ENCODE data around the gene EXOC2.
"Not testable (repeated sequence)": the region's sequence is repeated elsewhere in the genome, so short reads cannot be mapped to it uniquely, and the experiment has no call there.

EXOC2 gene

GRCh38 chr6:708237-708598 lies 15.3 kb upstream of the EXOC2 start:
- no peak for DNase-seq

GRCh38 chr6:707576-708236 lies 14.8 kb upstream of the EXOC2 start:
- no peak for DNase-seq

GRCh38 chr6:706819-707381 lies 14.0 kb upstream of the EXOC2 start:
- DNase-seq: no peak

- no peak for DNase-seq
These were observed 13.2 kb upstream of the EXOC2 start for GRCh38 chr6:706146-706545.

- no peak for DNase-seq
These were observed 12.1 kb upstream of the EXOC2 start for GRCh38 chr6:705047-705446.

DNA sequence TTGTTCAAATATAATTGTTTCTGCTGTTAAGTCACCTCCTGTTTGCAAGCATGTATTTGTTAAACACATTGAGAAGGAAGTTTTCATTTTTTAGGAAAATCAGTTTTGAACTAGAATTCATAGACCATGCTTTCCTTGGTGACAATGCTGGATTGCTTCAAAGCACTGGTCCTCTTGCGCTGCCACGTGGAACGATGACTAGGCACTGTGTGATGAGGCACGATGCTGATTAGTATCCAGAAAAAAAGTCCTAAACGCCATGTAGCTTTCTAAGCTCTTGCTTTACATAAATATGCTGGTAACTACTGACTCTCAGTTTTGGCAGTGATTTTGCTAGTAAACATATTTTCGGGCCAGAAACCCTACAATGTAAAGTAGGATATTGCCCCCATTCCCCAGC lies 11.1 kb upstream of the EXOC2 start:
- no peak for DNase-seq

DNA sequence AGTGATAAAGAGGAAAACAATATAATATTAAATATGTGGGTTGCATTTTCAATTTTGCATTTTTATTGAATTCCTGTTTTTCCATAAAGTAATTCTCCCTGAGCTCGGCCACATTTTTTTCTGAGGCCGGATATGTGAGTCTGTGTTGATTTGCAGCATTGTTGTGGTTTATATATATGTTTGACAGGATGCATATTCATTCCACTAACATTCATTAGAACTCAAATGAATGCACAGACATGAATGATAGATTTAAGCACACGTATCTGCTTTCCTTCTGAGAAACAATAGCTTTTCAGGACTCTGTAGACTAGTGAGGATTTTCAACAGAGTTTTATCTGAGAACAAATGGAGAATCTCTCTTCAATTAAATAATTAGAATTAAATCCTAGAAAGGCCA lies 10.6 kb upstream of the EXOC2 start:
- DNase-seq: no peak

DNA sequence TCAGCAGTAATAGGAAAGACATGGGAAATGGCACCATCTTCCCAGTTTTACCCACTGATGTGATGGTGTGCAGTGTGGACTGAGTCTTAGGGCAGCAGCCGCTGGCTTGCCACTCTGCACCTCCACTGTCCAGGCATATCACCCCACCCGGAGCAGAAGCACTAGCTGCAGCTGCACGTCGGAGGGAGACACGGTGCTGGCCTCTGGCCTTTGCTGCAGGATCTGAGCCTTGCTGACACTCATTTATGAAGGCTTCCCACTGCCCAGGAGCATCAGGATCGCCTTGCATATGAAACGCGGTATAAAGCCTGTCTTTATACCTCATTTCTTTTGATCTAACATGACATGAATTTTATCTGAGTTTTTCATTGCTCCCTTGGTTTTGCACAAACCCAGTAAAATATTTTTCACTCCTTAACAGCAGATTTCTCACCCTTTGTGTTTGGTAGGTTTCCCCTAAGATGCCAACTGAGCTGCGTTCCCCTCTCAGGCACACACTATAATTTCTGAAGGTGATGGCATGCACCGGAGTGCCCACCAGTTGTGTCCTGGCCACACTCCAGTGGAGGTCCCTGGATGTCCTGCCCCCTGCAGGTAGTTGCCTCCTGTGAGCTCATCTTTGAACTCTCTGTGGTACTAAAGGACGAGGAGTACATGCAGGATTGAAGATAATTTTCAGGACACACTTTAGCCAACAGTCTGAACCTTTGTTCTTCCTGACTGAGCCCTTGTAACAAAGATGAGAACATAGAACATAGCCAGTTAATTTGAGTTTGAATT lies 9.0 kb upstream of the EXOC2 start:
- DNase-seq: peak; percentile 53

DNA sequence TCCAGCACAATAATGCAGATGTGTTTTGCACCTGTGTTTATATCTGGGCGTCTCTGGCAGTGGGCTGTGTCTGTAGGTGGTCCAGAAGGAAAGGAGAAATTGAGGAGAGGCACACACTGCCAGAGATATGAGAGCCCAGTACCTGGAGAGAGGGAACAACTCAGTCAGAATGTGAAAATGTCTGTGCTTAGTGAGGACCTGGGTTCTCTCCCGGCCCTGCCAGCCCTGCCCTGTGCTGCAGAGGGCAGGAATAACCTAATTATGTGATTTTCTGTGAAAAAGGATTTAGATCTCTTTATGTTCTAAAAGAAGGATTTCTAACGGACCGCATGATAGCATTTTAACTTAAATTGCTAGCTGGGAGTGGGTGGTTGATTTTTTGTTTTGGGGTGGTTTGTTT lies 8.3 kb upstream of the EXOC2 start:
- no peak for DNase-seq

DNA sequence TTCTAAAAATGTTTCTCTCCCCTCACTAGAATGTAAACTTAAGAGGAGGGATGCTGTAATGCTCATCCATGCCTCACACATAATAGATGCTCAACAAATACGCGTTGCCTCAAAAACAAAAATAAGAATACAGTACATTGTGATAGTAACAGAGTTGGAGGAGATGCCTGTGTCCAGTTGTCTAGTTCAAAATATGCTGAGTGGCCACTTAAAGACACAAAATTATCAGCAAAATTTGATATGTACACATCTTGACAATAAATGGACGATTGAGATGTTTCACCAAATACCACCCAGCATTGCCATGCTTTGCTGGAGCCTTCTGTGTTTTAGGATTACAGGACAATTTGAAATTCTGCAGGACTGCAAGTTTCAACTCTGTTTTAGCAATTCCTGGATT lies 7.6 kb upstream of the EXOC2 start:
- no peak for DNase-seq

- no peak for DNase-seq
These were observed 6.4 kb upstream of the EXOC2 start for GRCh38 chr6:699319-699718.

- not testable (repeated sequence) for DNase-seq
These were observed 1.6 kb upstream of the EXOC2 start for GRCh38 chr6:694431-695126.

- DNase-seq: no peak
These were observed 727 bp upstream of the EXOC2 start for GRCh38 chr6:693723-694009.

- DNase-seq: peak; percentile 69
These were observed 535 bp downstream of the EXOC2 start for GRCh38 chr6:692356-692851.

- no peak for DNase-seq
These were observed 3.7 kb downstream of the EXOC2 start for GRCh38 chr6:689223-689622.

DNA sequence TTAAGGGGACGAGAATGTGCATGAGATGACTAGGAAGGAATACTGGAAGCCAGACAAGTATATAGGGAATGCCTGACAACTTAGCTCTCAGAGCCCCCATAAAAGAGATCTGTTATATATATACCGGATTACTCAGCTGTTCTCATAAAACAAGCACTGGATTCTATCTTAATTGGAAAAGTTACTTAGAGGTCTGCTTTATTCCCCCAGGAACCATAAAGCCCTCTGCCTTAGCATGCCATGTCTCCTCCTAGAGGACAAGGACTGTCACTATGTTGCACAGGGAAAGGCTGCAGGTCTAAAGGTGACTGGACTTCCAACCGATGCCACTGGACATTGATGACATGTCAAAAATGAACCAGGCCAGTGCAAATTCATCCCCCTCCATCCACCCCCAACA lies 6.4 kb downstream of the EXOC2 start:
- DNase-seq: no peak

- no peak for DNase-seq
These were observed 7.9 kb downstream of the EXOC2 start for GRCh38 chr6:684831-685636.

DNA sequence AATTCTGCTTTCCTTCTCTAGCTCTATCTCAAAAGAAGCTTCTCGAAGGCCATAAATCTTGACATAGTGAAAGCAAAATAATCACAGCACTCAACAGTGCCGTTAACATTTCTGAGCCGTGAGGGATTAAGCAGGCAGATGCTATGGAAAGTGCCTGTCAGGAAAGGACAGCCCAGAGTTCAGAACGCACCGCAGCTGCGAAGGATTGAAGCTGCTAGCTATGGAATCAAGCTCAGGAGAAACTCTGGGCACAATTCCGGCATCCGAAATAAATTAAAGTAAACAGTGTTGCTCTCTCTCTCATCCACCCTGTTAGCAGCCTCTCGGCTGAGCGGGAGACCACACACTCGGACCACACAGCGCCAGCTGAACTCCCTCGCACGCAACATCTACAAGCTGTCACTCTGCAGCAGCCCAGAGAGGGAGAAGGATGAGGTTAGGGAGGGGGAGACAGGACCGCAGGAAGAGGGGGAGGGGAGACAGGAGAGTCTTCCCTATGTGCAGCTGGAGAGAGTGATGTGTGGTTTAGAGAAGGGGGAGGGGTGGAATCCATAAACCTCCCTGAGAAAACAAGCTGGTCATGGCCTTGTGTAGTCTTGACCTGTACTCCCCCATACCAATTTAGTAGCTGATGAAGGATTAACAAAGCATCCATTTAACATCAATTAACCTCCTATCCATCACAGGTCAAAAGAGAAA lies 9.0 kb downstream of the EXOC2 start:
- DNase-seq: no peak

DNA sequence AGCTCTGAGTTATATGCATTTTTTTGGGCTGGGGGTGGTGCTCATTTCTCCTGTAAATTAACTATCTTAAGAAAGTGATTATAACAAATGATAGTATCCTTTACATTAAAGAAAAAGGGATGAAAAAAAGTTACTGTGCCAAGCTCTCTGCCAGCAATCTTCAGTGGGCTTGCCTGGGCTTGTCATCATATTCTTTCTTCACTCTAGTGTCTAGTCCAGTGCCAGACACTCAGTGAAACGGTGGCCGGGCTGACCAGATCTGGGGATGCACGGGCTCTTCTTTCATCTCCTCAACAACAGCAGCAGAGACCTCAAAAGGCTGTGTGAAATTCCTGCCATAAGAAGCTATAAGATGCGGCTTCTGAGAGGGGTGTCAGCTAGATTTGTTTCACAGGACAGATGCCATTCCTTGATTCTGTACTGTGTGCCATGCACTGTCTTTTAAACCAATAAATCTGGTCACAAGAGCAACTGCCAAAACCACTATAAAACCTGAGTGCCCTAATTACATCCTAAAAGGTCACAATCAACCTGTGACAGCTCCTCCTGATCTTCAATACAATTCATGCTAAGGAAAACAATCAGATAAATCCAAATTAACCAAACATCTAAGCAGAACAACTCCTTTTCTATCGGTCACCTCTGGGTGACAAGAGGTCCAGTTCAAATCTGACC lies 12.1 kb downstream of the EXOC2 start:
- DNase-seq: no peak

DNA sequence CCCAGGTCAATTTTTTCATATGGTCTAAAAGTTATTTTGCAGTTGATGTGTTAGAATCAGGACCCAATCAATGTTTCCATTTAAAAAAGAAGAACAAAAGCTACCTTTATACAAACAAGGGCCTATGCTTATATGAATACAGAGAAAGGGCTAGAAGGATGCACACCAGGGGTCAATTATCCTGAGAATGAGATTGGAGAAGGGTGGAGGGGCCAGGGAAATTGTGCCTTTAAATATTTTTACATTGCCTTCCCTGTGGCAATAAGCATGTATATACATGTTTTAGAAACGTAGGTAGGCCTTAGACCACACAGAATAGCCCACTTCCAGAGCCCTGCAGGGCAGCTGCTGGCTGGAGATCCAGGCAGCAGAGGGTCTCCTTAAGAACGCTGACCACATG lies 12.7 kb downstream of the EXOC2 start:
- DNase-seq: no peak

GRCh38 chr6:679282-679681 lies 13.7 kb downstream of the EXOC2 start:
- no peak for DNase-seq

- DNase-seq: no peak
These were observed 14.4 kb downstream of the EXOC2 start for GRCh38 chr6:678520-678919.
